Psoas muscle (tissue), 8 donors: ENCODE measurements around the gene LRCH4. TPM values are rescaled to one million over a fixed set of nuclear protein-coding genes. Genes with fewer than 3 reads are reported as not detected.
"Not testable (repeated sequence)": the region's sequence is repeated elsewhere in the genome, so short reads cannot be mapped to it uniquely, and the experiment has no call there.

Source experiments
- ATAC-seq, 4 donors: fragments of 200-7000 bp; cut with Tn5 transposase; one replicate each; pipeline ENCODE4 v1.9.1; 2020; ENCODE audit warnings: moderate library complexity in 3 of 4, mild to moderate bottlenecking in 2 of 4
- DNase-seq, 2 donors: peaks; one replicate each; pipeline ENCODE4 v3.0.0-alpha.2; 2020
- H3K27ac ChIP-seq: fragments of 200-600 bp; one replicate; pipeline ENCODE4 v1.8.0; 2022
- H3K27me3 ChIP-seq, 3 donors: fragments of 200-600 bp in 1 of 3; one replicate each; pipeline versions ENCODE4 v1.6.1 to v1.8.0; 2013 to 2022; ENCODE audit warnings: low read length in 2 of 3, mild to moderate bottlenecking in 2 of 3, moderate library complexity in 1 of 3; ENCODE audit not compliant: insufficient read depth in 3 of 3
- H3K36me3 ChIP-seq, 2 donors: fragments of 200-600 bp in 1 of 2; one replicate each; pipeline versions ENCODE4 v1.6.1 to v1.8.0; 2013 to 2022; ENCODE audit warnings: low read depth in 1 of 2, mild to moderate bottlenecking in 1 of 2, moderate library complexity in 1 of 2; ENCODE audit not compliant: insufficient read depth in 1 of 2
- H3K4me1 ChIP-seq: fragments of 200-600 bp; one replicate; pipeline ENCODE4 v1.8.0; 2022
- H3K4me3 ChIP-seq: fragments of 200-600 bp; one replicate; pipeline ENCODE4 v1.8.0; 2022; ENCODE audit warnings: mild to moderate bottlenecking
- H3K9me3 ChIP-seq: fragments of 200-600 bp; one replicate; pipeline ENCODE4 v1.8.0; 2022
- CTCF ChIP-seq: fragments of 200-600 bp; IDR thresholded peaks from one replicate; pipeline ENCODE4 v1.8.0; 2022; ENCODE audit warnings: antibody characterized with exemption
- WGBS, 3 donors: extraction: QIAGEN DNeasy Blood & Tissue Kit; methylation state at CpG; one replicate each; pipeline versions ENCODE4 v1.1.6 to v1.1.7; 2013; 5-methylcytosine and 5-hydroxymethylcytosine counted together
- intact Hi-C, 2 donors: fragments of 100-400 bp; cut with DNase I; formaldehyde crosslinking; loops; one replicate each; pipeline versions ENCODE4 v1.11.0 to v1.14.2; 2022
- polyA plus RNA-seq, 3 donors: library from polyadenylated mRNA; stranded (reverse); fragments of 200-250 nt; gene quantifications; one replicate each; pipeline ENCODE4 v1.2.3, GENCODE V29; 2013
- total RNA-seq, 4 donors: library from RNA; stranded (reverse); fragmentation: NEBNext Ultra II Directional in 2 of 4; extraction: Animal tissue kit (Norgen Biotek cat#: 25700) in 2 of 4; gene quantifications; one replicate each; pipeline versions ENCODE4 v1.2.1 to v1.2.4, GENCODE V29; 2021 to 2023
- donor health status: healthy with polysubstance abuse.
- donor health status: DM: no; HTN: no; CAD: no; lungs with moderate emphysema.
- donor health status: Bipolar disorder and iron deficiency.
- donor health status: healthy.
- donor health status: DM: yes; HTN: yes; CAD: no.
- donor health status: DM: no; HTN: no; CAD: no.
- donor health status: DM: no; HTN: no; CAD: no.
- donor health status: DM: yes; HTN: yes; CAD: no.

Gene LRCH4
- total and polyA plus RNA-seq, 7 donors: 16.7 to 41.5 (median 33.5) TPM

GRCh38 chr7:100538348-100538653 is 47.6 kb downstream of the LRCH4 start:
- intact Hi-C loops: no loop called here
- Histone ChIP-seq H3K27ac (peak overlapping the region; percentile 65), H3K36me3 (no peaks in the 10 kb centered on the region), H3K4me1 (peaks cover 14% of the 10 kb centered on the region), H3K9me3 (no peaks in the 10 kb centered on the region), H3K27me3 (no peaks in the 10 kb centered on the region), H3K4me3 (peak overlapping the region; percentile 85)
- no peak for TF ChIP-seq CTCF
- ATAC-seq (no peak), DNase-seq (no peak)
- 6 to 10% (median 7%) methylated on average over 8 of the region's 8 CpGs for WGBS, 3 donors

- H3K4me3 ChIP-seq, H3K36me3 ChIP-seq, H3K27me3 ChIP-seq, H3K9me3 ChIP-seq, intact Hi-C loops, H3K27ac ChIP-seq, DNase-seq, ATAC-seq: not testable (repeated sequence)
- peaks cover 14% of the 10 kb centered on the region for H3K4me1 ChIP-seq
- 84 to 92% (median 91%) methylated on average over 2 of the region's 2 CpGs for WGBS, 3 donors
Measured at GRCh38 chr7:100536695-100537094, 49.2 kb downstream of the LRCH4 start.

- ATAC-seq, H3K4me3 ChIP-seq, H3K9me3 ChIP-seq, H3K27ac ChIP-seq, intact Hi-C loops, DNase-seq, H3K36me3 ChIP-seq: not testable (repeated sequence)
- WGBS, 3 donors: 91 to 92% (median 91%) methylated on average over 9 of the region's 9 CpGs
- H3K4me1 ChIP-seq: peaks cover 14% of the 10 kb centered on the region
- peaks cover 0 to 11% (median 0%) of the 10 kb centered on the region in 3 donors for H3K27me3 ChIP-seq
Measured at GRCh38 chr7:100535982-100536381, 49.9 kb downstream of the LRCH4 start.

GRCh38 chr7:100532165-100533022 is 53.5 kb downstream of the LRCH4 start:
- Histone ChIP-seq H3K27ac (no peak overlapping the region), H3K4me3 (no peak overlapping the region), H3K4me1 (no peaks in the 10 kb centered on the region), H3K36me3 (no peaks in the 10 kb centered on the region), H3K27me3 (peaks cover 0 to 11% (median 0%) of the 10 kb centered on the region in 3 donors), H3K9me3 (no peaks in the 10 kb centered on the region)
- DNase-seq: no peak
- 56 to 65% (median 61%) methylated on average over 14 of the region's 14 CpGs for WGBS, 3 donors
- no peak for ATAC-seq
- intact Hi-C loops: loop anchor here in 1 of 2 donors (2.0 kb wide), 1 partner anchor 14 kb away; no protein-coding TSS in a partner anchor
- TF ChIP-seq CTCF: no peak

- H3K4me1 ChIP-seq, H3K9me3 ChIP-seq, H3K36me3 ChIP-seq, DNase-seq, intact Hi-C loops, ATAC-seq, H3K27ac ChIP-seq, H3K4me3 ChIP-seq: not testable (repeated sequence)
- H3K27me3 ChIP-seq: peaks cover 0 to 11% (median 0%) of the 10 kb centered on the region in 3 donors
- WGBS, 3 donors: 67 to 70% (median 69%) methylated on average over 12 of the region's 12 CpGs
Measured at GRCh38 chr7:100528108-100528866, 57.6 kb downstream of the LRCH4 start.

Other genes starting within 250 kb of the LRCH4 start
- gene PILRB, start 228.0 kb downstream of the LRCH4 start, total RNA-seq: 10 to 100 TPM; 11.3 to 19.2 (median 13.4) TPM
- 10 to 100 TPM; 11.2 to 17.9 (median 16.4) TPM for gene PILRB, start 228.0 kb downstream of the LRCH4 start, polyA plus RNA-seq
- 1 to 10 TPM; 2.1 to 2.7 (median 2.3) TPM for gene PILRA, start 212.6 kb downstream of the LRCH4 start, total RNA-seq
- gene PILRA, start 212.6 kb downstream of the LRCH4 start, polyA plus RNA-seq: 1 to 10 TPM in 2 of 3 donors, under 1 TPM in 1; 0.93 to 2.8 (median 1.6) TPM
- gene ZCWPW1, start 157.4 kb downstream of the LRCH4 start, total RNA-seq: 1 to 10 TPM; 3.5 to 5.6 (median 3.7) TPM
- 10 to 100 TPM in 1 of 3 donors, 1 to 10 TPM in 2; 5.5 to 13.2 (median 5.9) TPM for gene ZCWPW1, start 157.4 kb downstream of the LRCH4 start, polyA plus RNA-seq
- 10 to 100 TPM; 27.2 to 41.5 (median 36.9) TPM for gene MEPCE, start 156.3 kb downstream of the LRCH4 start, total RNA-seq
- gene MEPCE, start 156.3 kb downstream of the LRCH4 start, polyA plus RNA-seq: 10 to 100 TPM; 28.7 to 40.5 (median 29.5) TPM
- gene PPP1R35, start 149.6 kb downstream of the LRCH4 start, total RNA-seq: 10 to 100 TPM in 3 of 4 donors, 1 to 10 TPM in 1; 8.0 to 17.9 (median 13.0) TPM
- gene PPP1R35, start 149.6 kb downstream of the LRCH4 start, polyA plus RNA-seq: 10 to 100 TPM in 2 of 3 donors, 1 to 10 TPM in 1; 9.8 to 22.4 (median 12.8) TPM
- gene SPACDR, start 121.9 kb downstream of the LRCH4 start, total RNA-seq: not detected
- gene SPACDR, start 121.9 kb downstream of the LRCH4 start, polyA plus RNA-seq: under 1 TPM in 2 of 3 donors, not detected in 1; 0.17 to 0.25 TPM
- 10 to 100 TPM; 15.7 to 23.6 (median 17.6) TPM for gene TSC22D4, start 106.9 kb downstream of the LRCH4 start, total RNA-seq
- gene TSC22D4, start 106.9 kb downstream of the LRCH4 start, polyA plus RNA-seq: 10 to 100 TPM; 16.4 to 24.8 (median 16.7) TPM
- under 1 TPM; 0.08 to 0.32 (median 0.12) TPM for gene NYAP1, start 102.2 kb downstream of the LRCH4 start, total RNA-seq
- gene NYAP1, start 102.2 kb downstream of the LRCH4 start, polyA plus RNA-seq: under 1 TPM; 0.12 to 0.23 (median 0.21) TPM
- gene AGFG2, start 46.9 kb downstream of the LRCH4 start, total RNA-seq: 10 to 100 TPM in 1 of 4 donors, 1 to 10 TPM in 3; 5.3 to 14.7 (median 8.0) TPM
- 10 to 100 TPM in 1 of 3 donors, 1 to 10 TPM in 2; 4.8 to 12.6 (median 8.9) TPM for gene AGFG2, start 46.9 kb downstream of the LRCH4 start, polyA plus RNA-seq
- gene SAP25, start 12.2 kb downstream of the LRCH4 start, total RNA-seq: 1 to 10 TPM in 1 of 4 donors, under 1 TPM in 2, not detected in 1; 0.59 to 1.9 (median 0.59) TPM
- gene SAP25, start 12.2 kb downstream of the LRCH4 start, polyA plus RNA-seq: under 1 TPM in 2 of 3 donors, not detected in 1; 0.21 to 0.40 TPM
- gene FBXO24, start 199 bp upstream of the LRCH4 start, total RNA-seq: 1 to 10 TPM in 1 of 4 donors, under 1 TPM in 3; 0.13 to 1.1 (median 0.31) TPM
- gene FBXO24, start 199 bp upstream of the LRCH4 start, polyA plus RNA-seq: under 1 TPM; 0.18 to 0.55 (median 0.23) TPM
- gene PCOLCE, start 16.2 kb upstream of the LRCH4 start, total RNA-seq: 10 to 100 TPM in 2 of 4 donors, 1 to 10 TPM in 2; 6.2 to 16.9 (median 9.7) TPM
- 10 to 100 TPM in 1 of 3 donors, 1 to 10 TPM in 2; 4.2 to 11.5 (median 7.7) TPM for gene PCOLCE, start 16.2 kb upstream of the LRCH4 start, polyA plus RNA-seq
- gene MOSPD3, start 26.4 kb upstream of the LRCH4 start, total RNA-seq: 1 to 10 TPM; 6.2 to 7.0 (median 6.4) TPM
- 10 to 100 TPM in 1 of 3 donors, 1 to 10 TPM in 2; 7.7 to 11.3 (median 7.9) TPM for gene MOSPD3, start 26.4 kb upstream of the LRCH4 start, polyA plus RNA-seq
- not detected for gene TFR2, start 55.4 kb upstream of the LRCH4 start, total RNA-seq
- under 1 TPM in 2 of 3 donors, not detected in 1; 0.04 to 0.36 TPM for gene TFR2, start 55.4 kb upstream of the LRCH4 start, polyA plus RNA-seq
- not detected for gene ACTL6B, start 70.3 kb upstream of the LRCH4 start, total RNA-seq
- gene ACTL6B, start 70.3 kb upstream of the LRCH4 start, polyA plus RNA-seq: under 1 TPM in 1 of 3 donors, not detected in 2; 0.03 TPM
- 100 to 1,000 TPM in 3 of 4 donors, 10 to 100 TPM in 1; 87.1 to 130 (median 121) TPM for gene GNB2, start 87.6 kb upstream of the LRCH4 start, total RNA-seq
- 100 to 1,000 TPM; 112 to 148 (median 117) TPM for gene GNB2, start 87.6 kb upstream of the LRCH4 start, polyA plus RNA-seq
- gene GIGYF1, start 108.1 kb upstream of the LRCH4 start, total RNA-seq: 10 to 100 TPM; 18.0 to 39.1 (median 23.9) TPM
- 10 to 100 TPM in 2 of 3 donors, 1 to 10 TPM in 1; 9.9 to 16.1 (median 10.5) TPM for gene GIGYF1, start 108.1 kb upstream of the LRCH4 start, polyA plus RNA-seq
- 10 to 100 TPM; 28.4 to 44.4 (median 39.4) TPM for gene POP7, start 120.0 kb upstream of the LRCH4 start, total RNA-seq
- 100 to 1,000 TPM in 1 of 3 donors, 10 to 100 TPM in 2; 74.1 to 129 (median 86.0) TPM for gene POP7, start 120.0 kb upstream of the LRCH4 start, polyA plus RNA-seq
- not detected for gene EPO, start 134.3 kb upstream of the LRCH4 start, total RNA-seq
- not detected for gene EPO, start 134.3 kb upstream of the LRCH4 start, polyA plus RNA-seq
- not detected for gene ZAN, start 147.5 kb upstream of the LRCH4 start, total RNA-seq
- gene ZAN, start 147.5 kb upstream of the LRCH4 start, polyA plus RNA-seq: not detected
- 10 to 100 TPM; 10.3 to 13.9 (median 11.3) TPM for gene EPHB4, start 241.4 kb upstream of the LRCH4 start, total RNA-seq
- 1 to 10 TPM; 5.1 to 9.2 (median 5.1) TPM for gene EPHB4, start 241.4 kb upstream of the LRCH4 start, polyA plus RNA-seq